T-helper 2 cell treated with Interferon-gamma antibody and Interleukin-4, amounts not matched to agents 5 μg/mL and 100 μg/mL, for 36 hours (primary cell): ENCODE results near the gene RHBDF2.

Experiments
- DNase-seq: peaks from one replicate; pipeline ENCODE4 v3.0.0; 2021; ENCODE audit warnings: low spot score
- H3K27ac Mint-ChIP-seq: one replicate; pipeline ENCODE4 v1.8.0; 2021; ENCODE audit warnings: mild to moderate bottlenecking, mixed read lengths
- H3K27me3 Mint-ChIP-seq: one replicate; pipeline ENCODE4 v1.8.0; 2021; ENCODE audit warnings: low read depth, mixed read lengths
- H3K36me3 Mint-ChIP-seq: one replicate; pipeline ENCODE4 v1.8.0; 2021; ENCODE audit warnings: low read depth, mixed read lengths
- H3K4me1 Mint-ChIP-seq: one replicate; pipeline ENCODE4 v1.8.0; 2021; ENCODE audit warnings: low read depth, mixed read lengths
- H3K4me3 Mint-ChIP-seq: one replicate; pipeline ENCODE4 v1.8.0; 2022; ENCODE audit warnings: mild to moderate bottlenecking, moderate library complexity, mixed read lengths
- H3K9me3 Mint-ChIP-seq: one replicate; pipeline ENCODE4 v1.8.0; 2021; ENCODE audit warnings: mixed read lengths

Gene RHBDF2

GRCh38 chr17:76506408-76507345 lies 5.5 kb upstream of the RHBDF2 start:
- no peak overlapping the region for H3K27ac Mint-ChIP-seq
- peak; percentile 82 for DNase-seq
- H3K4me1 Mint-ChIP-seq, result peaks cover 28% of the 10 kb centered on the region
- peaks cover 5% of the 10 kb centered on the region for H3K27me3 Mint-ChIP-seq
- H3K4me3 Mint-ChIP-seq, result no peak overlapping the region
- H3K9me3 Mint-ChIP-seq, result no peaks in the 10 kb centered on the region
- H3K36me3 Mint-ChIP-seq, result no peaks in the 10 kb centered on the region

DNA sequence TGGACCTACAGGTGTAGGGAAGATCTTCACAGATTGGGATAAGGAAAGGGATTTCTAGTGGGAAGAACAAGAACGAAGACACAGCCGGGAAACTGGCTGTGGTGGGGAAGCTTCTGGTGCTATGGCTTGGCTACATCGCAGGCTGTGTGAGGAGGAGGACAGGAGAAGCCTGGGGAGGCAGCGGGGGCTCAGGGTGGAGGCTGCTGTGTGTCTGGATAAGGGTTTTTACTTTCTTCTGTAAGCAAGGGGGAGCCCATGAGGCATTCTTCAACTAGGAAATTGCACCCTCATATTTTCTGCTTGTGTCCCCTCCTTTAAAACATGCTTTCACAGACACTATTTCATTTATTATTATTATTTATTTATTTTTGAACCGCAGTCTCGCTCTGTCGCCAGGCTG lies 2.9 kb upstream of the RHBDF2 start:
- peaks cover 28% of the 10 kb centered on the region for H3K4me1 Mint-ChIP-seq
- H3K27me3 Mint-ChIP-seq, result peaks cover 5% of the 10 kb centered on the region
- DNase-seq, result no peak
- H3K9me3 Mint-ChIP-seq, result no peaks in the 10 kb centered on the region
- no peaks in the 10 kb centered on the region for H3K36me3 Mint-ChIP-seq
- no peak overlapping the region for H3K4me3 Mint-ChIP-seq
- no peak overlapping the region for H3K27ac Mint-ChIP-seq

DNA sequence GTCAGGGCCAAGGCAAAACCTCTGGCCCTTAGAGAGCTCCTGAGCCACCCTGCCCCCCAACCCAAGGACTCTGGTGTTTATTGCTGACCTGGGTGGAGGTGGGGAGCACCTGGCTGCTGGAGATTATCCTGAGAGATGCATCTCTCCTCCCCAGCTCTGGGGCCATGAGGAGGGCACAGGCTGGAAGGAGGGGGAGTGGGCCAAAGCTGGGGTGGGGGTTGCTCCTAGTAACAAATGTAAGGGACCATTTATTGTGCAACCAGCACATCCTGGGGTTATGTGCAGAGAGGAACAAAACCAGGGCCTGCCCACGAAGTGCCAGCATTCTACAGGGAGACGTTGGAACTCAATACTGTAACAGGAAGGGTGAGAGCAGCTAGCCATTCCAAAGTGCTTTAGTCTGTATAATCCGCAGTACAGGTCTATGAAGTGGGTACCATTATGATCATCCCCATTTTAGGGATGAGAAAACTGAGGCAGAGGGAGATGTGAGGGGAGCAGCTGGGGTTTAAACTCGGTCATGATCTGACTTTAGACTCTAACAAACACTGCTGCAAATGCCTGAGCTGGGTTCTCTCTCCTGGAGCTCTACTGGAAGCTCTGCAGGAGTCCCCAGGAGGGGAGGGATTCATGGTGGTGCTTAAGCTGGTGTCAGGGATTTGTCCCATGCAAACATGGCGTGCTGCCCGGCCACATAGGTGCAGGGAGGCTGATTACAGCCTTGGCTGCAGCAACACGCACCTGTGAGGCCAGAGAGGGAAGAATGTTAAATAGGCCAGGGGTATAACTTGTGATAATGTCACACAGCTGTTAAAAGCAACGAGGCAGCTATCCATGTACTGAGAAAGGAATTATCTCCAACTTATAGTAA lies 1.4 kb upstream of the RHBDF2 start:
- no peaks in the 10 kb centered on the region for H3K9me3 Mint-ChIP-seq
- H3K36me3 Mint-ChIP-seq, result peaks cover 3% of the 10 kb centered on the region
- peak overlapping the region; percentile 41 for H3K27ac Mint-ChIP-seq
- H3K4me3 Mint-ChIP-seq, result no peak overlapping the region
- no peak for DNase-seq
- H3K4me1 Mint-ChIP-seq, result peaks cover 30% of the 10 kb centered on the region
- H3K27me3 Mint-ChIP-seq, result no peaks in the 10 kb centered on the region

GRCh38 chr17:76501827-76502307 lies 644 bp upstream of the RHBDF2 start:
- DNase-seq, result no peak
- Mint-ChIP-seq H3K4me1 (peaks cover 30% of the 10 kb centered on the region), H3K27me3 (no peaks in the 10 kb centered on the region), H3K4me3 (peak overlapping the region; percentile 84), H3K9me3 (no peaks in the 10 kb centered on the region), H3K27ac (peak overlapping the region; percentile 94), H3K36me3 (peaks cover 3% of the 10 kb centered on the region)

DNA sequence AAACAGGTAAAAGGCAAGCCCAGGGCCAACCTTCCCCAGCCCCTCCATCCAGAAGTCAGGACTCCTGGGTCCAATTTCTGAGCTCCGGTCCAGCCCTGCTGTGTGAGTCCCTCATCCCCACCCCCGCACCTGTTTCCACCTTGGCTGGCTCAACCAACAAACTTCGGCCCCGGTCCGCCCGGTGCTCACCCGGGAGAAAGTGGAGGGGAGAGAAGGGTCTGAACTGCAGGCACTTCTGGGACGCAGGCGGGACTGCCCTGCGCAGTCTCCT lies 541 bp downstream of the RHBDF2 start:
- H3K9me3 Mint-ChIP-seq, result no peaks in the 10 kb centered on the region
- H3K4me3 Mint-ChIP-seq, result peak overlapping the region; percentile 87
- H3K4me1 Mint-ChIP-seq, result peaks cover 22% of the 10 kb centered on the region
- peaks cover 3% of the 10 kb centered on the region for H3K36me3 Mint-ChIP-seq
- DNase-seq, result no peak
- H3K27ac Mint-ChIP-seq, result no peak overlapping the region
- no peaks in the 10 kb centered on the region for H3K27me3 Mint-ChIP-seq

DNA sequence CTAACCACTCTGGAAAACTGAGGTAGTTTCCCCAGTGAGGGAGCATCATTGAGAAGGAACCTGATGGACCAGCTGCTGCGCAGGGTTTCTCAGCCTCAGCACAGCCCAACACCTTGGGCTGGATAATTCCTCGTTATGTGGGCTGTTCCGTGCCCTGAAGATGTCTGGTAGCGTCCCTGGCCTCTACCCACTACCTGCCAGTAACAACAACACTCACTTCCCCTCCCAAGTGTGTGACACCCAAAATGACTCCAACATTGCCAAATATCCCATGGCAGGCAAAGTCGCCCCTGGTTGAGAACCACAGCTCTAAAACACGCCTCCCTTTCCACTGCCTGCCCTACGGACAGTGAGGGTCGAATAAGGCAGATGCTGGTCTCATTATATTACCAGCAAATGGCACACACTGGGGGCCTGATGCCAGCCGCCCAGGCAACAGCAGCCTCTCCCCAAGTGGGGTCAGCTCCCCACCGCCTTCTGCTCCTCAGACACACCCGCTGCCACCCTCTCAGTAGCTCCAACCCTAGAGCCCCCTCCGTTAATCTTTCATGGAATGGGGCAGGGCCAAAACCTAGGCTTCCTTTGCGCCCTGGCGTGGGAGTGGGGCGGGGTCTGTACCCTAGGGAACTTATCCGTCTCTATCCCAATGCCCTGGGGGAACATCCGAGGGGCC lies 1.0 kb downstream of the RHBDF2 start:
- no peak for DNase-seq
- Mint-ChIP-seq H3K36me3 (peaks cover 3% of the 10 kb centered on the region), H3K27me3 (no peaks in the 10 kb centered on the region), H3K4me3 (peak overlapping the region; percentile 87), H3K9me3 (no peaks in the 10 kb centered on the region), H3K27ac (no peak overlapping the region), H3K4me1 (peaks cover 22% of the 10 kb centered on the region)

DNA sequence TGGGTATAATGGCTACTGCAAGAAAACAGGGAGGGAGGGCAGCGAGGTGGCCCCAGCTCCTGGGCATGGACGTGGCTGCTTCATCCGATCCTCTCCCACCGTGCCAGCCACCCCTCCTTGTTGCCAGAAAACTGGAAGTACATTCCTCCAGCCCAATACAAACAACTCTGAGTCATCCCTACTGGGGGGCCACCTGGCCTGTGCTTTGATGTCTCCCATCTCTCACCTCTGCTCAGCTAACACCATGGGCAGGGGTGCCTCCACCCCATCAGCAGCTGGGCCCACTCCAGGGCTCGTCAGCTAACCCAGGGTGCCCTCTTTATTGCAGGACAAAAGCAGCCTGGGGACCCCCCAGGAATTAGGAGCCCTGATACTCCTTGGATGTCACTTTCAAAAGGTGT lies 2.0 kb downstream of the RHBDF2 start:
- Mint-ChIP-seq H3K36me3 (peaks cover 3% of the 10 kb centered on the region), H3K27me3 (no peaks in the 10 kb centered on the region), H3K4me3 (peak overlapping the region; percentile 87), H3K9me3 (no peaks in the 10 kb centered on the region), H3K4me1 (peaks cover 22% of the 10 kb centered on the region), H3K27ac (no peak overlapping the region)
- no peak for DNase-seq

- H3K27me3 Mint-ChIP-seq, result no peaks in the 10 kb centered on the region
- peaks cover 3% of the 10 kb centered on the region for H3K36me3 Mint-ChIP-seq
- peak overlapping the region; percentile 68 for H3K27ac Mint-ChIP-seq
- H3K4me1 Mint-ChIP-seq, result peaks cover 23% of the 10 kb centered on the region
- DNase-seq, result no peak
- no peaks in the 10 kb centered on the region for H3K9me3 Mint-ChIP-seq
- peak overlapping the region; percentile 32 for H3K4me3 Mint-ChIP-seq
These were observed 2.4 kb downstream of the RHBDF2 start for GRCh38 chr17:76498876-76499251.

DNA sequence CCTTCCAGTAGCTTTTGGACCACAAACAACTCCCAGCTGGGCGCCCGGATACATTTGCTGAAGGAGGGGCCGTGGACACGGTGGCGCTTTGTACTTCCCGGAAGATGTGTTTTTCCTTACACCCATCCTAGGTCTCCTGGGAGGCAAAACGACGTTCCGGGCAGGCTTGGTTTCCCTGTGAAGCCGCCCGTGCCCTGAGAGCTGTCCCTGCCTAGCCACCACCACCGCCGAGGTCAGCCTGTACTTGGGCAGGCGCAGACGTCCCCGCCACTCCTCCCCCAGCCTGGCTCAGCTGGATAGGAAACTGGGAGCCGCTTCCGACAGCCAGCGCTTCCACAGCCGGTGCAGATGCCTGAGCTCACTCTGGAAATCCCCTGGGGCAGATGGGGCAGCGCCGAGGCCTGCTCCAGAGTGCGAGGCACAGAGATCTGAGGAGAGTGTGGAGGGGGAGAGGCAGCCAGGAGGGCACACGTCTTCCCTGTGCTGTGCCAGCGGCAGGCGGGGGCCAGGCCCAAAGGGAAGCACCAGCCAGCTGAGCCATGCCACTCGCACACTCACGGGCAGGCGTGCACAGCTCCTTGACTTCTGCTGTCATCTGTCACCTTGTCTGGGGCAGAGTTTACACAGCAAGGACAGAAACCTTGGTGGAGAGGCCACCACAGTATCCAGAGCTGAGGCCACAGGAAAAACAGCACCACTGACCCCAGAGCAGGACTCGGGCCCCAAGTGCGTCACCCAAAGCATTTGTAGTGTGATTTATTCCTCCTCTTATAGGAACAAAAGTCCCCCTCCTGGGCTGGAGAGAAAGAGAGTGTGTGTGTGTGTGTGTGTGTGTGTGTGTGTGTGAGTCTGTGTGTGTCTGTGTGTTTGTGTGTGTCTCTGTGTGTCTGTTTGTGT lies 3.0 kb downstream of the RHBDF2 start:
- peaks cover 29% of the 10 kb centered on the region for H3K4me1 Mint-ChIP-seq
- H3K27ac Mint-ChIP-seq, result peak overlapping the region; percentile 68
- H3K27me3 Mint-ChIP-seq, result no peaks in the 10 kb centered on the region

DNA sequence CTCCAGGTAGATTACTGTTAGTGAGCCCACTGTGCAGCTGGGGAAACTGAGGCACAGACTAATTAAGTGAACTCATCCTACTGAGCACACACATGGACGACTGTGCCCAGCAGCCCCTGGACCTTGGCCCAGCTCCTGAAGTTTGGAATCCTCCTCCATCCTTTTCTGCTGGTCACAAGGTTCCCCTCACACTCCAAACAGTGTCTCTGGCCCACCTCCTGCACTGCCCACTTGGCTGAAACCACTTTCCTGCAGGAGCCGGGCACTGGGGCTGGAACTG lies 3.6 kb downstream of the RHBDF2 start:
- H3K4me3 Mint-ChIP-seq, result no peak overlapping the region
- H3K27ac Mint-ChIP-seq, result no peak overlapping the region

More for the DNA sequence above, 3.0 kb downstream of the RHBDF2 start:
- Mint-ChIP-seq H3K9me3 (no peaks in the 10 kb centered on the region), H3K4me3 (peak overlapping the region; percentile 15), H3K36me3 (peaks cover 3% of the 10 kb centered on the region)
- DNase-seq, result no peak

DNA sequence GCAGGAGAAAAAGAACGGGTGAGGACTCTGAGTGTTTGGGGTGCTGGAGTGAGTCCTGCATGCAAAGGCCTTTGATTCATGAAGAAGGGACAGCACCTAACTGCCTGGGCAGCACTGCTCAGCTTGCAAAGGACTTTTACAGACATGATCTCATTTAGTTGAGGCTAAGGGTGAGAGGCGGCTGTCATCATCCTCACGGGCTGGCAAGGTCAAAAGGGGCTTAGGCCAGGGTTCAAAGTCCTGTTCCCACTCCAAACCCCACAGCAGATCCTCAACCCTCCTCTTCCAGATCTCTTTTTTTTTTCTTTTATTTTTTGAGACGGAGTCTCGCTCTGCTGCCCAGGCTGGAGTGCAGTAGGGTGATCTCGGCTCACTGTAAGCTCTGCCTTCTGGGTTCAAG lies 4.8 kb downstream of the RHBDF2 start:
- Mint-ChIP-seq H3K27me3 (no peaks in the 10 kb centered on the region), H3K4me3 (no peak overlapping the region), H3K9me3 (no peaks in the 10 kb centered on the region), H3K36me3 (peaks cover 6% of the 10 kb centered on the region), H3K4me1 (peaks cover 35% of the 10 kb centered on the region), H3K27ac (no peak overlapping the region)
- DNase-seq, result no peak

More for the DNA sequence above, 3.6 kb downstream of the RHBDF2 start:
- no peak for DNase-seq
- Mint-ChIP-seq H3K36me3 (peaks cover 6% of the 10 kb centered on the region), H3K27me3 (no peaks in the 10 kb centered on the region), H3K4me1 (peaks cover 34% of the 10 kb centered on the region), H3K9me3 (no peaks in the 10 kb centered on the region)

DNA sequence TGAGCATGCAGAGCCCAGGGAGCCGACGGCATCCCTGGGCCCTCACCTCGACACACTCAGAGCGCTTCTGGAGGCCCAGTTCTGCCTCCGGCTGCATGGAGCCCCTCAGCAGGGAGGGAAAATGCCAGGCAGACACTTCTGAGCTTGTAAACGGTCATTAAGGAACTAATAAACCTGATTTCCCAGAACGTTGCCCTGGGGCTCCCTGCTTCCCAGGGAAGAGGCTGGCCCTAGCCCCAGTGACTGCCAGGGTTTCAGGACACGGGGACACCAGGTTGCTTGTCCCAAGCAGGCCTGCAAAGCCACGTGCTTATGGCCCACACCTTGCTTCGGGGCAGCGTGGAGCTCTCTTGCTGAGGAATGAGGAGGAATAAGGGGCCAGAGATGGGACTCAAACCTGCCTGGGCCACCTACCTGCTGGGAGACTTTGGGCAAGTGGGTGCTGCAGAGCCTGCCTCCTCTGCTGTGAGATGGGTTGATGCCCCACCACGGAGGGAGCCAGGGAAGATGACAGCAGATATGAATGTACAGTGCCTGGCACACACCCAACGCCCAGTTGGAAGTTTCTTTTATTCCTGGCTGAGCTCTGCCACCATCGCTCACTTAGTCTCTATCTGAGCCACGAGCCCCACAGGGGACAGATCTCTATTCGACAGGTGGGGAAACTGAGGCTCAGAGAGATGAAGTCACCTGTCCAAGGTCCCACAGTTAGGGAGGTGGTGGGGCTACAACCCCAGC lies 5.4 kb downstream of the RHBDF2 start:
- Mint-ChIP-seq H3K27ac (no peak overlapping the region), H3K4me3 (no peak overlapping the region), H3K4me1 (peaks cover 34% of the 10 kb centered on the region), H3K27me3 (no peaks in the 10 kb centered on the region), H3K9me3 (no peaks in the 10 kb centered on the region), H3K36me3 (peaks cover 6% of the 10 kb centered on the region)
- no peak for DNase-seq
